IMR-90 (cell line): ENCODE data around the gene NRL. TPM values are rescaled to one million over a fixed set of nuclear protein-coding genes. Genes with fewer than 3 reads are reported as not detected.

Experiments
- ATAC-seq: fragments of 200-7000 bp; cut with Tn5 transposase; 2 replicates; pipeline ENCODE4 v1.9.1; 2020; ENCODE audit warnings: low read depth, mild to moderate bottlenecking, moderate library complexity
- BruUV-seq: library from RNA; stranded (reverse); fragments of 400-500 nt; replicated peaks from 2 replicates; lab custom pipeline; 2021; lab: Mats Ljungman, UMichigan
- CTCF ChIA-PET: fragments of 300-600 bp; formaldehyde crosslinking; extraction: SDS; loops from one replicate; lab custom pipeline; 2021; ENCODE audit warnings: antibody characterized with exemption; lab: Yijun Ruan, JAX
- POLR2A ChIA-PET: fragments of 300-600 bp; sonication (Branson Sonifier 250); formaldehyde crosslinking; loops from one replicate; lab custom pipeline; 2022; ENCODE audit warnings: antibody characterized with exemption; ENCODE audit not compliant: unreplicated experiment; lab: Charles Lee
- DNase-seq: peaks from one replicate; pipeline ENCODE4 v3.0.0; 2013
- H2AFZ ChIP-seq: replicated peaks from 2 replicates; pipeline ENCODE3; 2013; ENCODE audit warnings: low read length, mild to moderate bottlenecking; ENCODE audit not compliant: poor library complexity
- H2AK5ac ChIP-seq: 2 replicates; pipeline ENCODE4 v1.6.1; 2013; ENCODE audit warnings: low read depth, low read length, inconsistent platforms
- H2AK9ac ChIP-seq: replicated peaks from 2 replicates; pipeline ENCODE3; 2013; ENCODE audit warnings: mild to moderate bottlenecking, low read depth, low read length, moderate library complexity; ENCODE audit not compliant: poor library complexity
- H2BK120ac ChIP-seq: 2 replicates; pipeline ENCODE4 v1.6.1; 2013; ENCODE audit warnings: low read depth, low read length, inconsistent platforms
- H2BK15ac ChIP-seq: 3 replicates; pipeline ENCODE4 v1.6.1; 2013; ENCODE audit warnings: low read depth, low read length, inconsistent platforms
- H2BK20ac ChIP-seq: 2 replicates; pipeline ENCODE4 v1.6.1; 2013; ENCODE audit warnings: low read depth, mild to moderate bottlenecking, inconsistent platforms, low read length, moderate library complexity
- H2BK5ac ChIP-seq: 2 replicates; pipeline ENCODE4 v1.6.1; 2013; ENCODE audit warnings: mild to moderate bottlenecking, low read depth, low read length, inconsistent platforms; ENCODE audit not compliant: poor library complexity, severe bottlenecking
- H3K14ac ChIP-seq: replicated peaks from 2 replicates; pipeline ENCODE4 v1.6.1; 2013; ENCODE audit warnings: low read depth, low read length, inconsistent platforms
- H3K18ac ChIP-seq: 2 replicates; pipeline ENCODE4 v1.6.1; 2013; ENCODE audit warnings: low read depth, low read length, control low read depth
- H3K23ac ChIP-seq: 2 replicates; pipeline ENCODE4 v1.6.1; 2013; ENCODE audit warnings: low read depth, low read length, inconsistent platforms
- H3K27ac ChIP-seq: 2 replicates; pipeline ENCODE4 v1.5.1; 2013; ENCODE audit warnings: mild to moderate bottlenecking, control low read depth, low read length; ENCODE audit not compliant: insufficient read depth
- H3K27me3 ChIP-seq: 2 replicates; pipeline ENCODE4 v1.6.1; 2013; ENCODE audit warnings: low read length; ENCODE audit not compliant: control insufficient read depth, insufficient read depth
- H3K36me3 ChIP-seq: 2 replicates; pipeline ENCODE4 v1.6.1; 2013; ENCODE audit warnings: low read length, mixed read lengths; ENCODE audit not compliant: control insufficient read depth, insufficient read depth
- H3K4ac ChIP-seq: 2 replicates; pipeline ENCODE4 v1.6.1; 2013; ENCODE audit warnings: low read depth, low read length, inconsistent platforms
- H3K4me1 ChIP-seq: 2 replicates; pipeline ENCODE4 v1.6.1; 2013; ENCODE audit warnings: low read length, mixed read lengths; ENCODE audit not compliant: control insufficient read depth, insufficient read depth
- H3K4me2 ChIP-seq: 2 replicates; pipeline ENCODE4 v1.6.1; 2013; ENCODE audit warnings: low read depth, mild to moderate bottlenecking, control low read depth, low read length, moderate library complexity
- H3K4me3 ChIP-seq: 2 replicates; pipeline ENCODE4 v1.5.1; 2013; ENCODE audit warnings: low read depth, mild to moderate bottlenecking, control low read depth, low read length, moderate library complexity; ENCODE audit not compliant: insufficient read depth
- H3K56ac ChIP-seq: 2 replicates; pipeline ENCODE4 v1.6.1; 2013; ENCODE audit warnings: low read length, inconsistent platforms; ENCODE audit not compliant: insufficient read depth; ENCODE audit errors: extremely low read depth
- H3K79me1 ChIP-seq, 2 experiments: 2 replicates each; pipeline ENCODE4 v1.6.1; 2013; ENCODE audit warnings: low read length in 2 of 2, inconsistent platforms in 1 of 2, low read depth in 1 of 2
- H3K9ac ChIP-seq: 2 replicates; pipeline ENCODE4 v1.6.1; 2013; ENCODE audit warnings: low read depth, low read length, control low read depth
- H3K9me1 ChIP-seq: 2 replicates; pipeline ENCODE4 v1.6.1; 2013; ENCODE audit warnings: low read length, inconsistent platforms; ENCODE audit not compliant: insufficient read depth
- H3K9me3 ChIP-seq: 2 replicates; pipeline ENCODE4 v1.6.1; 2013; ENCODE audit warnings: low read length; ENCODE audit not compliant: control insufficient read depth, insufficient read depth
- H4K20me1 ChIP-seq: 2 replicates; pipeline ENCODE4 v1.6.1; 2013; ENCODE audit warnings: low read length, inconsistent platforms; ENCODE audit not compliant: insufficient read depth
- H4K5ac ChIP-seq: 2 replicates; pipeline ENCODE4 v1.6.1; 2013; ENCODE audit warnings: mild to moderate bottlenecking, low read depth, low read length, control low read depth
- H4K8ac ChIP-seq, 2 experiments: 2 replicates each; pipeline ENCODE4 v1.6.1; 2013; ENCODE audit warnings: low read depth in 2 of 2, low read length in 2 of 2, control low read depth in 1 of 2, inconsistent platforms in 1 of 2
- H4K91ac ChIP-seq: 2 replicates; pipeline ENCODE4 v1.6.1; 2013; ENCODE audit warnings: low read depth, low read length, inconsistent platforms; ENCODE audit not compliant: insufficient read depth
- BHLHE40 ChIP-seq: fragments of 150-350 bp; IDR thresholded peaks from 2 replicates; pipeline ENCODE4 v1.6.1; 2016; ENCODE audit warnings: mild to moderate bottlenecking, low read depth, low read length
- CHD1 ChIP-seq: IDR thresholded peaks from 2 replicates; pipeline ENCODE4 v1.6.1; 2012; ENCODE audit warnings: low read depth, low read length, improper control_type of control experiment
- FOS ChIP-seq: fragments of 150-350 bp; IDR thresholded peaks from 2 replicates; pipeline ENCODE4 v1.6.1; 2016; ENCODE audit warnings: low read depth, low read length
- MAZ ChIP-seq: IDR thresholded peaks from 2 replicates; pipeline ENCODE4 v1.6.1; 2012; ENCODE audit warnings: low read depth, mild to moderate bottlenecking, low read length, improper control_type of control experiment, moderate library complexity, borderline replicate concordance
- MXI1 ChIP-seq: IDR thresholded peaks from 2 replicates; pipeline ENCODE4 v1.6.1; 2012; ENCODE audit warnings: low read depth, mild to moderate bottlenecking, low read length, moderate library complexity, borderline replicate concordance
- NFE2L2 ChIP-seq: fragments of 150-350 bp; IDR thresholded peaks from 2 replicates; pipeline ENCODE4 v1.6.1; 2016; ENCODE audit warnings: low read depth, mild to moderate bottlenecking, low read length
- POLR2A ChIP-seq: IDR thresholded peaks from 2 replicates; pipeline ENCODE4 v1.6.1; 2012; ENCODE audit warnings: mild to moderate bottlenecking, low read depth, low read length
- RCOR1 ChIP-seq: IDR thresholded peaks from 2 replicates; pipeline ENCODE4 v1.6.1; 2012; ENCODE audit warnings: mild to moderate bottlenecking, low read length, improper control_type of control experiment; ENCODE audit not compliant: insufficient replicate concordance
- RFX5 ChIP-seq: IDR thresholded peaks from 2 replicates; pipeline ENCODE4 v1.8.0; 2012; ENCODE audit warnings: low read depth, mild to moderate bottlenecking, low read length, moderate library complexity
- WGBS, 2 experiments: methylation state at CpG; one replicate each; pipeline versions ENCODE4 v1.1.5 to v1.1.7; 2013; ENCODE audit warnings: missing lambda C conversion rate in 2 of 2; ENCODE audit not compliant: insufficient read length in 1 of 2; ENCODE audit errors: extremely low coverage in 2 of 2; 5-methylcytosine and 5-hydroxymethylcytosine counted together
- dilution Hi-C: fragments of 300-500 bp; cut with HindIII; formaldehyde crosslinking; loops from one replicate; pipeline ENCODE4 v1.14.3; 2018; ENCODE audit warnings: low sequenced_read_pairs; ENCODE audit not compliant: unreplicated experiment
- in situ Hi-C: fragments of 300-500 bp; cut with MboI; formaldehyde crosslinking; loops from 3 replicates; pipeline ENCODE4 v1.14.3; 2019; ENCODE audit warnings: low sequenced_read_pairs, inconsistent platforms, mixed read lengths
- intact Hi-C: fragments of 100-400 bp; cut with micrococcal nuclease; formaldehyde crosslinking; loops from 2 replicates; pipeline ENCODE4 v1.10.0; 2022
- polyA plus RNA-seq, 3 experiments: library from polyadenylated mRNA; depleted of rRNA; stranded (reverse); fragments of >200 nt; gene quantifications; 2 replicates each; pipeline ENCODE4 v1.2.3, GENCODE V29; 2012; ENCODE audit warnings: low replicate concordance in 1 of 3
- total RNA-seq: library from RNA; depleted of rRNA; stranded (reverse); fragments of >200 nt; gene quantifications from 2 replicates; pipeline ENCODE4 v1.2.3, GENCODE V29; 2012
- TF ChIP-seq, protein P1 (sequence below): fragments of 150-350 bp; IDR thresholded peaks from 2 replicates; pipeline ENCODE4 v1.6.1; 2017; ENCODE audit warnings: mild to moderate bottlenecking, antibody characterized with exemption, low read length, low read depth
- TF ChIP-seq, protein P2 (sequence below): fragments of 150-350 bp; IDR thresholded peaks from 2 replicates; pipeline ENCODE4 v1.6.1; 2016; ENCODE audit warnings: low read depth, mild to moderate bottlenecking, low read length, moderate library complexity, borderline replicate concordance

Gene NRL
- total and polyA plus RNA-seq, 2 of the 4 experiments (the other 2 are of a cell fraction), result 0.18 to 0.70 TPM

DNA sequence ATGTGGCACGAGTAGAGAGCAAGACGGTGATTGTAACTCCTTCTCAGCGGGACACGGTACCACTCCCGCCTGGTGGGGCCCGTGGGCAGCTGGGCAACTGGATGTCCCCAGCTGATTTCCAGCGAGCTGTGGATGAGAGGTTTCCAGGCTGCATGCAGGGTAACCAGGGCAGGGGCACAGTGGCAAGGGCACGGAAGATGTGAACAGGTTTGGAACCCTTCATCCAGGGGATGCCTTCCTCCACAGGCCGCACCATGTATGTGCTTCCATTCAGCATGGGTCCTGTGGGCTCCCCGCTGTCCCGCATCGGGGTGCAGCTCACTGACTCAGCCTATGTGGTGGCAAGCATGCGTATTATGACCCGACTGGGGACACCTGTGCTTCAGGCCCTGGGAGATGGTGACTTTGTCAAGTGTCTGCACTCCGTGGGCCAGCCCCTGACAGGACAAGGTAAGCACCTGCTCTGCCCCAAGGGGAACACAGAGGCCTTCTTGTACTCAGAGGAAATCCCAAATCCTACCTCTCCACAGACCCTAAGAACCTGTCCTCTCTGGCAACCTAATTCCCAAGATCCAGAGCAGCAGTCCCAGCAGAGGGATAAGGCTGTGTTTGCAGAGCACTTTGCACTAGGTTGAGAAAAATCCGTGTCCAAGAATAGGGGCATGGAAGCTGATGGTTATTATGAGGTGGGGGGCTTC lies 16.4 kb downstream of the NRL start:
- H3K4me3 ChIP-seq, result no peak overlapping the region
- no peak overlapping the region for H3K27ac ChIP-seq
- peaks cover 16 to 41% of the 10 kb centered on the region in 2 experiments for H3K79me1 ChIP-seq
- H2BK5ac ChIP-seq, result no peak overlapping the region
- no peak overlapping the region for H3K14ac ChIP-seq
- no peak for DNase-seq
- H2AK9ac ChIP-seq, result peak overlapping the region; percentile 47
- H2AFZ ChIP-seq, result no peak overlapping the region
- no peak overlapping the region for H4K8ac ChIP-seq
- no peak overlapping the region for H3K18ac ChIP-seq
- H3K27me3 ChIP-seq, result no peaks in the 10 kb centered on the region
- BruUV-seq, result no TSS peak
- no peak overlapping the region for H3K23ac ChIP-seq
- ChIA-PET POLR2A (no interaction called here), CTCF (no interaction called here)
- no peak overlapping the region for H2BK15ac ChIP-seq
- intact Hi-C loops, result no loop called here
- no peaks in the 10 kb centered on the region for H3K9me3 ChIP-seq
- no peak overlapping the region for H3K4ac ChIP-seq
- peaks cover 8% of the 10 kb centered on the region for H3K4me1 ChIP-seq
- no peak overlapping the region for H4K5ac ChIP-seq
- TF ChIP-seq FOS, result no peak
- no peak for TF ChIP-seq CHD1
- TF ChIP-seq, protein P1, sequence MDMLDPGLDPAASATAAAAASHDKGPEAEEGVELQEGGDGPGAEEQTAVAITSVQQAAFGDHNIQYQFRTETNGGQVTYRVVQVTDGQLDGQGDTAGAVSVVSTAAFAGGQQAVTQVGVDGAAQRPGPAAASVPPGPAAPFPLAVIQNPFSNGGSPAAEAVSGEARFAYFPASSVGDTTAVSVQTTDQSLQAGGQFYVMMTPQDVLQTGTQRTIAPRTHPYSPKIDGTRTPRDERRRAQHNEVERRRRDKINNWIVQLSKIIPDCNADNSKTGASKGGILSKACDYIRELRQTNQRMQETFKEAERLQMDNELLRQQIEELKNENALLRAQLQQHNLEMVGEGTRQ, result no peak
- no peak for TF ChIP-seq BHLHE40
- no peak for TF ChIP-seq POLR2A
- TF ChIP-seq RCOR1, result no peak
- TF ChIP-seq RFX5, result no peak
- no peak for TF ChIP-seq MXI1
- no peak for TF ChIP-seq NFE2L2
- TF ChIP-seq, protein P2, sequence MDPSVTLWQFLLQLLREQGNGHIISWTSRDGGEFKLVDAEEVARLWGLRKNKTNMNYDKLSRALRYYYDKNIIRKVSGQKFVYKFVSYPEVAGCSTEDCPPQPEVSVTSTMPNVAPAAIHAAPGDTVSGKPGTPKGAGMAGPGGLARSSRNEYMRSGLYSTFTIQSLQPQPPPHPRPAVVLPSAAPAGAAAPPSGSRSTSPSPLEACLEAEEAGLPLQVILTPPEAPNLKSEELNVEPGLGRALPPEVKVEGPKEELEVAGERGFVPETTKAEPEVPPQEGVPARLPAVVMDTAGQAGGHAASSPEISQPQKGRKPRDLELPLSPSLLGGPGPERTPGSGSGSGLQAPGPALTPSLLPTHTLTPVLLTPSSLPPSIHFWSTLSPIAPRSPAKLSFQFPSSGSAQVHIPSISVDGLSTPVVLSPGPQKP, result no peak
- TF ChIP-seq MAZ, result no peak
- no peak overlapping the region for H3K56ac ChIP-seq
- no peak overlapping the region for H2BK120ac ChIP-seq
- in situ Hi-C loops, result loop anchor here (10.0 kb wide), 1 partner anchor 124 kb away; no protein-coding TSS in a partner anchor
- peaks cover 38% of the 10 kb centered on the region for H3K36me3 ChIP-seq
- no peak overlapping the region for H2AK5ac ChIP-seq
- H4K91ac ChIP-seq, result no peak overlapping the region
- no peak overlapping the region for H3K9ac ChIP-seq
- 97% methylated on average over 7 of the region's 16 CpGs; no CpG with 5 or more reads in 1 of the 2 experiments for WGBS, 2 experiments
- H3K9me1 ChIP-seq, result peaks cover 17% of the 10 kb centered on the region
- no peak for ATAC-seq
- dilution Hi-C loops, result no loop called here
- H2BK20ac ChIP-seq, result no peak overlapping the region
- H3K4me2 ChIP-seq, result no peak overlapping the region
- H4K20me1 ChIP-seq, result peaks cover 19% of the 10 kb centered on the region; the same call in 1 of the 2 replicates
